ENCODE measurements around the gene MANEA. TPM values are rescaled to one million over a fixed set of nuclear protein-coding genes. Genes with fewer than 3 reads are reported as not detected.

The MANEA gene
- total RNA-seq, 1 donor from 2014 or later: 6.5 TPM

DNA sequence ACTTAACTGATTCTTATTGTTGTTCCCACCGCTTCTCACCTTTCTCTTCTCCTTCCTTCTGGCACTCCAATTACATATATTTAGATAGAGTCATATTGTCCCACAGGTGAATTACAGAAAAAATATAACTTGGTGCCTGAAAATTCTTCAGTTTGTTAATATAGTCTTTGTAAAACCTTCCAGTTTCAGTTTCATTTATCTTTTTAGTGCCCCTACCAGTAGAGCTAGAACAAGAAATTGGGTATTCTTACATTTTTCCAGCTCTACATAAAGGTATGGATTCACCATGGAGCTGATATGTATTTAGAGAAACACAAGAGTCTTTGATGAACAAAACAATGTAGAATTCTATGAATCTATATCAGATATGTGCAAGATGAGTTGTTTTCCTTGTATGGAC lies 10.7 kb downstream of the MANEA start:
- no peak for DNase-seq (ENCODE audit: low read depth in 2 of 2)

DNA sequence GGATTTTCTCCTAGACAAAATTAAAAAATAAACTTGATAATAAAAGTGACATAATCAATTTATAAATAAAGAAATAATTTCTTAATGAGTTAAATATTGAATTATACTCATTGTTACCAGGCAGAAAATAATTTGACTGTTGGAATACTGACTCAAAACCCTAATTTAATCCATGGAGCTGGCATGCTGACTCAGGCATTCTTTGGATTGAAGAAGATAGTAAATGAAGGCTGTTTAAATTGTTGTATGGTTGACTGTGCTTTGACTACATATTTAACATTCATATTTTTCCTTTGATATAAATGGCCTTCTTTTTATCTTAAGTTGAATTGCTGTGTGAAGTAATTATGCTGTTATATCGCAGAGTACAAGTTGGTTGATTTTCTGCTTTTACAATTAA lies 11.7 kb downstream of the MANEA start:
- DNase-seq (ENCODE audit: low read depth in 2 of 2): no peak

DNA sequence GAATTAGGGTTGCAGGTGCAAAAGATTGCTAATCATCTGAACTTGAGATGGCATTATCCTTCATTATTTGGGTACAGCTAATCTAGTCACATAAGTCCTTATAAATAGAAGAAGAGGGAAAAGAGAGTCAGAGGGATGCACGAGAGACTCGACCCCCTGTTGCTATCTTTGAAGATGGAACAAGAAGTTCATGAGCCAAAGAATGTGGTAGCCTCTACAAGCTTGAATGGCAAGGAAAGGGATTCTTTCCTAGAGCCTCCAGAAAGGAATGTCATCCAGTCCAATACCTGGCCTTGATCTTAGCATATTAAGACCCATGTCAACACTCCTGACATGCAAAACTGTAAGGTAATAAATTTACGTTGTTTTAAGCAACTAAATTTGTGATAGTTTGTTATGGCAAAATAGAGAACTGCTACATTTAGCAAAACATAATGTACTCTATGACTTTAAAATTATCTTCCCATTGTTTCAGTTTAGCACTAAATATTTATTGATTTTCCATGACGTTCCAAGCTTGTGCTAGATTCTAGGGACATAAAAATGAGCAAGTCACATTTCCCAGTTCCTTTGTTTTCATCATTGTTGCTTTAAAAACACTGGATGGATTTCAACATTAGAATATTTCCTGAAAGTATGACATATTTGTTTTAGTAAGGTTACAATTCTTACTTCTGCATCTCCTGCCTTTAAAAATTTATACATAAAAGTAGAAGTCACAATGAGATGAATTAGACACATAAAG lies 12.7 kb downstream of the MANEA start:
- DNase-seq (ENCODE audit: low read depth in 2 of 2): peak; percentile 48 to 87

DNA sequence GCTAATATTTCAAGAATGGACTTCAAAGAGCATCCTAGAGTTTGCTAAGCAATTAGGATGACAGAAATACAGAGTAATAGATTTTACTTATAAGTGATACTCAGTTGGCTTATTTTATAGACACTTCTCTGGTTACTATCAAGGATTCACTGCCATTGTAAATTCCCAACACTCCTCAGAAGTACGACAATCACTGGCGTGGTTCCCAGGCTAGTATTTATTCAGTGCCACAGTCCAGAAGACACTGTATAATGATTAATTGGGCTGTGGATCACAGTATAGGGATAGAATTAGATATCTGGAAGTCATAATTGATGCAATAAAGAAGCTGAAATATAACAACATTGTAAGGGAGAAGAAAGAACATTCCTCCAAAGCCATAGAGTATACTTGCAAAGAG lies 15.7 kb downstream of the MANEA start:
- peak in 1 of 2 donors; percentile 54 for DNase-seq (ENCODE audit: low read depth in 2 of 2)

DNA sequence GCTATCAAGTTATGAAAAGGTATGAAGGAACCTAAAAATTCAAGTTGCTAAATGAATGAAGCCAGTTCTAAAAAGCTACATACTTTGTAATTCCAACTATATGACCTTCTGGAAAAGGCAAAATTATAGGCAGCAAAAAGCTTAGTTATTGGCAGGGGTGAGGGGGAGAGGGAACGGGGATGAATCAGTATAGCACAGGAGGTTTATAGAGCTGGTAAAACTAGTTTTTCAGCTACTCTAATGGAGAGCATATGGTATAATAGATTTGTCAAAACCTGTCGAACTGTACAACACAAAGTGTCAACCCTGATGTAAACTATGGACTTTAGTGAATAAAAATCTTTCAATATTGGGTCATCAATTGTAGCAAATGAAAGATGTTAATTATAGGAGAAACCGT lies 18.7 kb downstream of the MANEA start:
- DNase-seq (ENCODE audit: low read depth in 2 of 2): no peak

DNA sequence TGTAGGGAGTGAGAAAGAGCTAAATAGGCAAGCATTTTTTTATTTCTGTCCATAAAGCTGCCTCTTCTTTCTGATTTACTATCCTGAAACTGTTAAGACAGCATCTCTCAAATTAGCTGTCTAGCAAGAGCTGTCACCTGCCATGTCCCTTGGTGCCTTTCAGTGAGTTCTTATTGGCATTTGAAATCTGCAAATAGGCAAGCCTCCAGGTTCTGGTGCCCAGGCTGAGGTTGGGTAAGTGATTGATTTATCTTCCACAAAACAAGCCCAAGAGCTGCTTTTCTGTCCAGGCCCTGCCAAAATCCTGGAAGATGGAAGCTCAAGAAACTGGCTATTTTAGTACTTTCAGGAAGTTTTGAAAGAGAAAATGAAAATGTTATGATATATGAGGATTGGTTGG lies 22.4 kb downstream of the MANEA start:
- DNase-seq (ENCODE audit: low read depth in 2 of 2): no peak

DNA sequence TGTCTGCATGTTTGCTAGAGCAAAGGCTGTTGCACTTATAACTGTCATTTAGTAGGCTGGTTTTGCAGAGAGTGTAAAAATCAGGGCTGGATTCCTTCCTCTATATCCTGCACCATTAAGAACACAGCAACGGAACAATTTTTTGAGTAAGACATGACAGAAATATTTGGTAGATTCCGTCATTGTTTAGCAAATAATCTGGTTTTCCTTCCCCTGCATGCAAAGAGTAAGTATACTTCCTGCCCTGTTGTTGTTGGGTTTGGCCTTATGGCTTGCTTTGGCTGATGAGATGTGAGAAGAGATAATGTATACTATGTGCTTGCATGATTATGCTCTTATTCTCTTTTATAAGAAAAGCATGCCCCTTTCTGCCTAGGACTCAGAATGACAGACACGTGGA lies 23.8 kb downstream of the MANEA start:
- peak in 1 of 2 donors; percentile 43 for DNase-seq (ENCODE audit: low read depth in 2 of 2)

DNA sequence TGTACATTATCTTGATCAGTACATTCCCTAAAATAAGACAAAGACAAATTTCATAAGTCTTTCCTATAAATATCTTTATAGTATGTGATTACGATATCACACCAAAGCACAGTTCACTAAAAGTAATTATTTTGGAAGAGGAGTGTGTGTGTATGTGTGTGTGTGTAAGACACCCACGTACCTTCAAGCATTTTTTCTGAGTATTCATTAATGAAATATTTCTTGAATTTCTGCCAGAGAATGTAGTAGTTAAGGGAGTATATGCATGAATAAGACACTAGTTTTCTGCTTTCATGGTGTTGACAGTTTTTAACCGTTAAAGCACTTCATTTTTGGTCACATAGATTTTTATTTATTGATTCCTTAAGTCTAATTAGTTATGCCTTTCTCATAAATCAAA lies 36.8 kb downstream of the MANEA start:
- DNase-seq (ENCODE audit: low read depth in 2 of 2): no peak

DNA sequence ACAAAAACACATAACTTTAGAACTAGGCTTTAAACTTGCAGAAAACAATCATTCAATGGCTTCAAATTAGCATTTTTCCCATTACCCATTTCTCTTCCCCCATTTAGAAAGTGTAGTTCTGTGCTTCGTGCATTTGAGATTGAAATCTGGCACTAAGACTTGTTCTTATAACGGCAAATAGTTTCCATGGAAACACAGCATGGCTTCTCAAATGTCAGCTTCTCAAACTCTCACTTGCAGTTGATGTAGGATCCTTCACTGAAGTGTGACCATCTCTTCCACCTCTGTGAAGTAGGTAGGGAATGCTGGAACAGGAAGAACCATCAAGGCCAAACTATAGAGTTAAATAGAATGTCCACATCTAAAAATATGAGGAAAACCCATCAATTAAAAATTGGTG lies 52.2 kb downstream of the MANEA start:
- no peak for DNase-seq (ENCODE audit: low read depth in 2 of 2)

DNA sequence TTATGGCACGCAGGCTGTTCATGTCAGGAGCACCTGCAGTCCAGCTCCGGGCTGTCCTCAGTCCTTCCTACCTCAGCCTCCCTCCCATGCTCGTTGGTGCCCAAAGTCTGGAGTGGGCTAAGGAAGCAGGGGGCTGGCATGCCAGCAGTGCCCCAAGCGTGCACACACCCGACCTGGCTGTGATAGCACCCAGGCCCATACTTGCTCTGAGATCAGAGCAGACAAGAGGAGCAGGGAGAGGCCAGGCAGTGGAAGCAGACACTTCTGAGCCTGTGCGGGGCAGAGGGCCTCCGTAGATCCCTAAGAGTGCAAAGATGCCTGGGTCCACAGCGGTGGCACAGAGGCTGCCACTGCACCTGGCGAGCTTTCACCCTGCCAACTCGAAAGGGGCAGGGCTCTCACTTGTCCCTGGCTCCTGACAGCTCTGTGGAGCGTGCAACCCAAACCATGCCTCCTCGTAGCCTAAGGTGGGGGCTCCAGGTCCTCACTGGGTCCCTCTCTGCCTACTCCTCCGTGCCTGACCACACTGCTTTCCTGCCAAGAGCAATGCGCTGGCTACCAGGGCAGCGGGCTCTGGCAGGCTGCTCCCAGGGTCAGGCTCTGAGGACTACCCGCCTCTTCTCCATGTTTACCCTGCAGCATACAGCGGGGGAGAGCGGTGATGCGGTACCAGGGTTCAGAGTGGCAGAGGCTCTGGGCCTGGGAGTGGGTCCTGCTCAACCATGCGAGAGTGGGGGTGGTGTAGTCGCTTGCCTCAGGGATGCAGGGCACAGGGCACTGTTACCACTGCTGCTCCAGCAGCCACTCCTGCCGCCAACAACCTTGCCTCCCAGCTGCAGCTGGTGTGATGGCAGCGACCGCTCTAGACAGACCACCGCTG lies 59.5 kb downstream of the MANEA start:
- no peak for DNase-seq (ENCODE audit: low read depth in 2 of 2)

DNA sequence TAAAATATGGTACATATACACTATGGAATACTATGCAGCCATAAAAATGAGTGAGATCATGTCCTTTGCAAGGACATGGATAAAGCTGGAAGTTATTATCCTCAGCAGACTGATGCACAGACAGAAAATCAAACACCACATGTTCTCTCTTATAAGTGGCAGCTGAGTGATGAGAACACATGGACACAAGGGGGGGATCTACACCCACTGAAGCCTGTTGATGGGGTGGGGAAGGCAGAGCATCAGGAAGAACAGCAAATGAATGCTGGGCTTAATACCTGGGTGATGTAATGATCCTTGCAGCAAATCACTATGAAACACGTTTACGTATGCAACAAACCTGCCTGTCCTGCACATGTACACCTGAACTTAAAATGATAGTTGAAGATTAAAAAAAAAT lies 71.3 kb downstream of the MANEA start:
- DNase-seq (ENCODE audit: low read depth in 2 of 2): no peak

DNA sequence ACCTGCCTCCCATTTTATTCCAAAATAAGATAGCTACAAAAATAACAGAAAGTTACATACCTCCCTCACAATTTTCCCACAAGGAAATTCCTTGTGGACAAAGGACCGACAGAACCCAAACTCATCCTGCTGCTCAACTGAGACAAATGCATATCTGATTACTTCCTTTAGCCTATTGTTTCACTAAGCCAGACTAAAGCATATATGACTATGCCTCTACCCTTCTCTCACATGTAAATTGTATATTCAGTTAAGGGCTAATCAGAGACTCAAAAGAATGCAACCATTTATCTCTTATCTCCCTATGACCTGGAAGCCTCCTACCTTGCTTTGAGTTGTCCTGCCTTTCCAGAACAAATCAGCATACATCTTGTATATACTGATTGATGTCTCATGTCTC lies 72.1 kb downstream of the MANEA start:
- DNase-seq (ENCODE audit: low read depth in 2 of 2): no peak

DNA sequence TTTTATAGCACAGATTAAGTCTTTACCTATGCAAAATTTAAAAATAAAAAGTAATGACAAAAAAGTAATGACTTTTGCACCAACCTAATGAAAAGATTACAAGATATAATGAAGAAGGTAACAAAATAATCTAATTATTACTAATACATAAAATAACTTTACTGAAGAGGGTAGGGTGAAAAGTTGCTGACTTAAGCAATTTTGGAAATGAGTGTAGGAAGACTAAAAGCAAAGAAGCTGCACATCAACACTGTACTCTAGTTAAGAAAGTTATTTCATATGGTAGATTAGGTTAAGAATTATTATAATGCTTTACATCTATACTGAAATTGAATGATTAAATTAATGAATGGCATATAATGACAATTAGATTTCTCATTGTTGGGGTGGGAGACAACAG lies 76.8 kb downstream of the MANEA start:
- no peak for DNase-seq (ENCODE audit: low read depth in 2 of 2)

DNA sequence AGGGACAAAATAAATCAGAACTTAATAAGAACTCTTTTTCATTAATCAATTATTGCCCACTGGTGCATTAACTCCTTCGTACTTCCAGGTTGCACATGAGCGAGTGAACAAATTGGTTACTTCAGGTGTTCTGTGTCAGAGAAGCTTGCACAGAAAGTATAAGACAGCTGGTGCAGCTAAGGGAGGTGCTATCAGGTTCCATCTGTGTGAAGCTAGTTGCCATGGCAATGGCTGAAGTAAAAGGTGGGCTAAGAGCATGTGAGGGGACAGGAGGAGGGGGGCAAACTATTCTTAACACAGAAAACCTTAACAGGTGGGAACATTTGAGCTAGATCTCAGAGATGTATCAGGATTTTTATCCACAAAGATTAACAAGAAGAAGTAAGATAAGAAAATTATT lies 81.6 kb downstream of the MANEA start:
- DNase-seq (ENCODE audit: low read depth in 2 of 2): no peak

Measured in dermis microvascular lymphatic vessel endothelial cell (primary cell).